HG02973 (cell line): ENCODE data around the gene GPR62.

Source experiments
- ATAC-seq: cut with Tn5 transposase; IDR thresholded peaks from one replicate; pipeline ENCODE4 v1.9.1; 2021; ENCODE audit warnings: moderate library complexity; ENCODE audit not compliant: unreplicated experiment

The GPR62 gene

DNA sequence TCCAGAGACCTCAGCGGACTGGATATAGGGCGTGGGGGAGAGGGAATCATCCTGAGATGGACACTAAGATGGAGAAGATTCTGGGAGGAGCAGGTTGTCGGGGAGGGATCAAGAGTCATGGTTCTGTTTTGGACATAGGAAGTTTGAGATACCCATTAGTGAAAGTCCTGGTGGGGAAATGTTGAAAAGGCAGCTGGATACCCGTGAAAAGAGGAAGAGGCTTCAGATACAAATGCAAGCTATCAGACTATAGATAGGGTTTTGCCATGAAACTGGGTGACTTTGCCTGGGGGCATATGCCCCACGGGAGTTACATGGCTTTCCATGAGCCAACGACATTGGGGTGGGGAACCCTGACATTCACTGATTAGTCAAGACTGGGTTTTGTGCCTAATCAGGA, 1.1 kb upstream of the GPR62 start:
- no peak for ATAC-seq

DNA sequence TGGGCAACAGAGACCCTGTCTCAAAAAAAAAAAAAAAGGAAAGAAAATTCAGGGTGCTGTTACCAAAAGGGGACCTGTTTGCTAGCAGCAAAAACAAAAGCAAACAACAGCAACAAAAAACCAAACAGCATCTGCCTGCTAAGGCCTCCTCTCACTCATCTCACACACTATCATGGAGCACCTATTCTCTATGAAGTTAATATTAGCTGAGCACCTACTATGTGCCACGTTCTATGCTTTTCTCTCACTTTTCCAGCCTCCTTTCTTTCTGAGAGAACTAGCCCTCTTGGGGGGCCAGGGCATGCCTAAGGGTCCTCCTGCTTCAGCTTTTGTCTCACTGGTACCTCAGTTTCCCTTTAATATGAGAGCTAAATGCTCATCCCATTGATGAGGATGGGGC, 468 bp upstream of the GPR62 start:
- no peak for ATAC-seq

GRCh38 chr3:51955893-51956770, 951 bp downstream of the GPR62 start:
- ATAC-seq, result no peak

DNA sequence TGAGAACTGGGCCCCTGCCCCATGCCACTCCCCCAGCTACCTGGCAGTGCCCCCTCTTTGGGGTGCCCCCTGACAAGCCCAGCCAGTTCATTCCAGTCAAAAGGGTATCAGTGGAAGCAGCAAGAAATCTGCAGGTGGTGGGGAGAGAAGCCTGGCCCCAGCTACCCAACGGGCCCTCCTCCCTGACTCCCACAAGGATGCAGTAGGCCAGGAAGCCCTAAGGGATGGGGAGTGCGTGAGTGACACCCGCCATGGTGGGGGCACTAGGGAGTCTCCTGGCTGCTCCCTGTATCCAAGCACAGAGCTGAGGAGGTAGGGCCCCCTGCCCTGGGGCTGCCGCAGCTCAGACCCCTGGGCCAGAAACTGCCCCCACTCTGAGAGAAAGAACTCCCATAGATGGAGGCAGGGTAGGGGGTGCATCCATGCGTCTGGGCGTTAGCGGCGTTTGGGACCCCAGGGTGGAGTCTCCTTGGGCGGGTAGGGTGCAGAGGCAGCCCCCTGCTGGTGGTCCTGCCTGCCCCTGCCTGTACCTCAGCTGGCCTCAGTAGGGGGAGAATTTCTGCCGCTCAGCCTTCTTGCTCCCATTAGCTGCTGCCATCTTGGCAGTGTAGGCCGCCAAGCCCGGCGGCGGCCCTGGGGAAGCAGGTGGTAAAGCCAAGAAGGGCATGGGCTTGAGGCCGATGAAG, 2.5 kb downstream of the GPR62 start:
- no peak for ATAC-seq

DNA sequence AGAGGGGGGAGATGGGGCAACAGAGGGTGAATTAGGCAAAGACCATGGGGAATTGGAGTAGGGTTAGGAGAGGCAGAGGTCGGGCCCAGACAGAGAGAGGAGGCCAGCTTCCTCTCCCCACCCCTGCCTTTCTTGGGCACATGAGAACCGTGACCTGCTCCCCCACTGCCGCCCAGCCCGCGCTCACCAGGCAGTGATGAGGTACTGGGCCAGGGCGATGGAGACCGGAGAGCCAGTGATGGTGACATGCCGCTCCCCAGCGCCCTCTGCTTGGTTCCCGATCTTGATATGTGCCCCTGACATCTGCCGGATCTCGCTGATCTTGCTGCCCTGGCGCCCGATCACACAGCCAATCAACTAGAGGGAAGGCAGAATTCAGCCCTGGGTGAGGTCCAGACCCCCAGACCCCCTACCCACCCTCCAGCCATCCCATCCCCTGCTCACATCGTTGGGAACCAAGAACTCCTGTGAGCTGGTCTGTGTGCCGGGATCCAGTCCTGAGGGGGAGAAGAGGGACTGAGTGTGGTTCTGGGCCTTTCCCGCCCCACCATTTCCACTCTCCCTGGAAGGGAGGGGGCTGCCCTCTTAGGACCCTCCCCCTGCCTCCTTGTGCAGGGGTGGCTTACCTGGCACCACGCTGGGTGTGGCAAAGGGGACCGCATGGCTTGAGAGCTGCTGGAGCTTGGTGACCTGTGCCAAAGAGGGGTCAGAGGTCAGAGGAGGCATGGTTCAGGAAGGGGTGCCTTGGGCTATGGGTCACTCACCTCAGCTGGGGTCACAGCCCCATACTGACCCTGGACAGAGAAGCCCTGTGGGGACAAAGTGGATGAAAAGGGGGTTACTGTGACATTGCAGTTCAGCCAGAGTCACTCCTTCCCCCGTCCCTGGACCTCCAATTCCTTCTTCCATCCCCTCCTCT, 3.7 kb downstream of the GPR62 start:
- no peak for ATAC-seq

DNA sequence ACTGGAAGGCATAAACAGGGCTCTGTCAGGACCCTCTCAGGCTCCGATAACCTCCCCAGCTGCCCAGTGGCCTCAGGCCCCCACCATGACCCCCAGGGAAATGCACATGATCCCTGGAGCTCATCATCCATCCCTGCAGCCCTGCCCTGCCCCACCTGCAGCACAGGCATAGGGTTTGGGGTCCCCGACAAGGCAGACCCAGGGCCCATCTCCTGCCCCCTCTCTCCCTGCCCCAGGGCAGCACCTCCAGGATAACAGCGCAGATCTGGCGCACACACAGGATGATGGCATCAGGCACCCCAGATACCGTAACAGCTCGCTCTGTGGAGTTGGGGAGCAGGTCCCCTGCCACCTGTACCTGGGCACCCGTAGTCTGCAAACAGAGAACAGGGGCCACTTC, 4.5 kb downstream of the GPR62 start:
- ATAC-seq, result no peak

DNA sequence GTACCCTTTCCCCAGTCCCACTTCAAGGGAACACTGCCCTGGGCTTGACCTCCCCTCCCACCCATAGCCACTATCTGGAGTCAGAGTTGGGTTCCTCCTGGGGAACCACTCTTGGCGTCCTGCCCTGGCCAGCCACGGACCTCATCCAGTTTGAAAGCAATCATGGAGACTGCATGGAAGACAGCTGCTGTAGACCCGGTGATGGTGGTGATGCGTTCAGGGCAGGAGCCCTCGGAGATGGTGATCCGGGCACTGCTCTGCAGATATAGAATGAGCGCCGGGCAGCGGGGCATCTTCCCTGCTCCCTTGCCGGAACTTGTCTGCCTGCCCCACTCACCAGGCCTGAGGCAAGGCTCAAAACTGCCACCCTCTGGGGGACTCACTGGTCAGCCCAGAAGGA, 5.2 kb downstream of the GPR62 start:
- no peak for ATAC-seq

DNA sequence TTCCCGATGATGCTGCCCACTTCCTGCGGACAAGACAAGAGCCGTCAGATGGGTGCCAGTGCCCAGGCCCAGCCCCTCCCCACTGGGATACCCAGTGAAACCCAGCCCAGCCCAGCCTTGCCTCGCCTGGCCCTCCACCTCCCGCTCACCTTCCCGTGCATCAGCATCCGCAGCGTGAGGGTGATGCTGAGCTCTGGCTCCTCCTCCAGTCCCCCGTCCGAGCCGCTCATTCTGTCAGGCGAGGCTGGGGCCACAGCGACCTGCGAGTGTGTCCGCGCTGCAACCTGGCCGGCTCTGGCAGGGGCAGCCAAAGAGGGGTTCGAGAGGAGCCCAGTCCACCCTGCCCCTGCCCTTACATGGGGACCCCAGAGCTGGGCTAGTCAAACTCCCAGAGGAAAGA, 5.8 kb downstream of the GPR62 start:
- ATAC-seq, result no peak

- no peak for ATAC-seq
Measured at GRCh38 chr3:51961602-51962569, 6.7 kb downstream of the GPR62 start.

DNA sequence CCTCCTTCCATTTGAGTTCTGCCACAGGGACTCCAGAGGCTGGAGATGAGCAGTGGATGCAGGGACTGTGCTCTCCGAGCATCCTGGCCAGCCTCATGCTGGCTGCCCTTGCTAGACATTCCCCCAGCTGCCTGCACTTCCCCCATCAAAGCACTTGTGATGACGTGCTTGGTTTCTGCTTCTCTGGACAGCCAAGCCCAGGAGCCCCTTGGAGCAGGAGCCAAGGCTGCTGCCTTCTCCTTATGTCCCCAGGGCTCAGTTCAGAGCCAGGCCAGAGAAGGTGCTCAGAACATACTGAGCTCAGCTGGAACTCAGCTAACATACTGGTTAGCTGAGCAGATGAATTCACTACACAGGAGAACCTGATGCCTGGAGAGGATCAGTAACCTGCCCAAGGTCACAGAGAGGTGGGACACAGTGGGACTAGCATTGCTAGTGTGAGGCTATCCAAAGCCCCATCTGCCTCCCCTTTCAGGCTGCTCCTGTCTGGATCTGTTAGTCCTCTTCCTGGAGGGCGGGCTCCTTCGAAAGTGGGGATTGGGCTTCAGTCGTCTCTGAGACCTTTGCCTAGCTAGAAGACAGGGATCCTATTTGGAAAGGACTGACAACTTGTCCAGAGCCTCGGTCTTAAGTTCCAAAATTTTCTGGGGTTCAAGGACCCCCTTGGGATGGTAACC, 7.8 kb downstream of the GPR62 start:
- ATAC-seq, result no peak

DNA sequence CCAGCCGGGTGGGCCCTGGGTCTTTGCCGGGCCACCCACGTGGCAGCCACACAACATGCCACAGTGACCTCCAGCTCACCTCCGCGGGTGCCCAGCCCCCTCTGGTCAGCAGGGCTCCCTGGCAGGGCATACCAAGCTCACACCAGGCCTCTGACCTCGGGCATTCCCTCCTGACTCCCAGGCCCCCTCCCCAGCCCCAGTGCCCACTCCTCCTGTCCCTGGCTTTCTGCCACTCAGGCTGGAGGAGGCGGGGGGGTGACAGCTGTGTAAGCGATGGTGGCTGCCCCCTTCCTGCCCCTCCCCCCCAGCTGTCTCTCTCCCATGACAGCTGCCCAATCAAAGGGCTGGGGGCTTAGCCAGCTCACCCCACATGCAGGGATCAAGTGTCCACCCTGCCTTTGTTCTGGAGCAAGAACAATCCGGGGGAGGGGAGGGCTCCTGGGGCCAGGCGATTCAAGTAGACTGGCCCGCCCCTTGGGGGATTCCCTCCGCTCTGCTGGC, 8.8 kb downstream of the GPR62 start:
- ATAC-seq, result no peak

DNA sequence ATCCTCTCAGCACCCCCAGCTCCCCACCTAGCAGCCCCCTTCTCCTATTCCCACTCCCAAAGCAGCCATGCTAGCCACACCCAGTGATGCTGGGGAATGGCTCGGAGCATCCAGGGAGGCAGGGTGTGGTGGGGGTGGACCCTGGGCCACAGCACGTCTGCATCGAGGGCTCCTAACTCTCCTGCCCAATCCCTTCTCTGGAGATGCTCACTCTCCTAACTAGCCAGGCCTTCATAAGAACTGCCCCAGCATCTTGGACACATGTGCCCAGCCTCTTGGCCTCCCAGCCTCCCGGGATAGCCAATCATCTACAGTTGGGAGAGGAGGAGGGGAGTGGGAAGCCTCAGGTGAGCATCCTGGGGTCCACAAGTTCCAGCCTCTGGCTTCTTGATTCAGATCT, 9.3 kb downstream of the GPR62 start:
- ATAC-seq, result no peak

DNA sequence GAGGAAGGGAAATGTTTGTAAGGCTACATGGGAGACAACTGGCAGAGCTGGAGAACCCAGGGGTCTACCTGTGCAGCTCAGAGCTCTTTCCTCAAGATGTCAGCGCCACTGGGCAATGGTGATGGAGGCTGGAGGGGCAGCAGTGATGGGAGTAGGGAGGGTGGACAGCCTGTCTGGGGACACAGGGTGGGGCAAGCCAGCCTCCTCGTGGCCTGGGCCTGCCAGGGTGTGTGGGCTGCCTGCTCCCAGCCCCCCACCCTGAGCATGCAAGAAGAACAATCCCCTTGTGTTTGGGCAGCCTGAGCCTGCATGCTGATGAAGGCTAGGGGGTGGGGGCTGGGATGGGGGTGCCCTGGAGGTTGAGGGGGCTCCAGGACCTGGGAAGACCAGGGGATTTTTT, 10.8 kb downstream of the GPR62 start:
- ATAC-seq, result no peak

GRCh38 chr3:51966486-51966885, 11.3 kb downstream of the GPR62 start:
- ATAC-seq, result no peak

GRCh38 chr3:51966922-51967383, 11.8 kb downstream of the GPR62 start:
- no peak for ATAC-seq

GRCh38 chr3:51967384-51968169, 12.4 kb downstream of the GPR62 start, which contains the start of gene PCBP4:
TSS of gene PCBP4 (minus strand) at chr3:51967454. CDS start at chr3:51961240, 6,214 bp downstream.
- ATAC-seq, result no peak

- no peak for ATAC-seq
Measured at GRCh38 chr3:51968170-51968775, 13.1 kb downstream of the GPR62 start.
